Spleen (tissue), 7 donors: Measurements from ENCODE around the gene TNS4.

Experiments
- POLR2A ChIP-seq, 3 donors: fragments of 450-650 bp; IDR thresholded peaks; one replicate each; pipeline ENCODE4 v1.5.1; 2017; ENCODE audit warnings: antibody characterized with exemption in 3 of 3, mild to moderate bottlenecking in 1 of 3
- POLR2AphosphoS5 ChIP-seq, 3 donors: sonication (generic); formaldehyde crosslinking; IDR thresholded peaks; one replicate each; pipeline ENCODE4 v1.5.1; 2017; ENCODE audit warnings: antibody characterized with exemption in 3 of 3
- TF ChIP-seq, protein P1 (sequence below), 11 experiments: fragments of 200-600 bp in 7 of 11; fragments of 450-650 bp in 4 of 11; sonication (generic) in 4 of 11; IDR thresholded peaks in 8 of 11; conservative IDR thresholded peaks in 3 of 11; 1 replicate in 7 of 11; 2 replicates in 4 of 11; pipeline versions ENCODE4 v1.4.0 to v1.8.0; 2016 to 2021; ENCODE audit warnings: antibody characterized with exemption in 11 of 11, inconsistent platforms in 4 of 11, mild to moderate bottlenecking in 1 of 11
- donor health status: DM: no; HTN: no; CAD: no; lungs with moderate emphysema.
- donor health status: DM: no; HTN: no; CAD: no.
- donor health status: DM: no; HTN: no; CAD: no.

GRCh38 chr17:40528692-40529417, 27.4 kb upstream of the TNS4 start:
- TF ChIP-seq, protein P1, sequence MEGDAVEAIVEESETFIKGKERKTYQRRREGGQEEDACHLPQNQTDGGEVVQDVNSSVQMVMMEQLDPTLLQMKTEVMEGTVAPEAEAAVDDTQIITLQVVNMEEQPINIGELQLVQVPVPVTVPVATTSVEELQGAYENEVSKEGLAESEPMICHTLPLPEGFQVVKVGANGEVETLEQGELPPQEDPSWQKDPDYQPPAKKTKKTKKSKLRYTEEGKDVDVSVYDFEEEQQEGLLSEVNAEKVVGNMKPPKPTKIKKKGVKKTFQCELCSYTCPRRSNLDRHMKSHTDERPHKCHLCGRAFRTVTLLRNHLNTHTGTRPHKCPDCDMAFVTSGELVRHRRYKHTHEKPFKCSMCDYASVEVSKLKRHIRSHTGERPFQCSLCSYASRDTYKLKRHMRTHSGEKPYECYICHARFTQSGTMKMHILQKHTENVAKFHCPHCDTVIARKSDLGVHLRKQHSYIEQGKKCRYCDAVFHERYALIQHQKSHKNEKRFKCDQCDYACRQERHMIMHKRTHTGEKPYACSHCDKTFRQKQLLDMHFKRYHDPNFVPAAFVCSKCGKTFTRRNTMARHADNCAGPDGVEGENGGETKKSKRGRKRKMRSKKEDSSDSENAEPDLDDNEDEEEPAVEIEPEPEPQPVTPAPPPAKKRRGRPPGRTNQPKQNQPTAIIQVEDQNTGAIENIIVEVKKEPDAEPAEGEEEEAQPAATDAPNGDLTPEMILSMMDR (IDR thresholded peaks at IDR 0.05 in 8 of 11, conservative IDR thresholded peaks at IDR 0.05 in 3 of 11), result no peak
- TF ChIP-seq POLR2AphosphoS5 (IDR thresholded peaks at IDR 0.05) (no peak), POLR2A (IDR thresholded peaks at IDR 0.05) (no peak)
